Transverse colon (tissue), 4 donors: ENCODE results near the gene HSDL1. TPM values are rescaled to one million over a fixed set of nuclear protein-coding genes. Genes with fewer than 3 reads are reported as not detected.

Source experiments
- DNase-seq: peaks from one replicate; pipeline ENCODE4 v3.0.0-alpha.2; 2019
- H3K27ac ChIP-seq, 4 donors: fragments of 200-600 bp; sonication (generic); 2 replicates each; pipeline ENCODE4 v1.5.1; 2016 to 2018; ENCODE audit warnings: inconsistent platforms in 4 of 4
- H3K27me3 ChIP-seq: fragments of 200-600 bp; sonication (generic); 2 replicates; pipeline ENCODE4 v1.5.1; 2017; ENCODE audit warnings: inconsistent platforms
- H3K36me3 ChIP-seq, 4 donors: fragments of 200-600 bp; sonication (generic); 2 replicates each; pipeline ENCODE4 v1.5.1; 2017 to 2019; ENCODE audit warnings: inconsistent platforms in 4 of 4
- H3K4me1 ChIP-seq, 4 donors: fragments of 200-600 bp; sonication (generic); 2 replicates each; pipeline ENCODE4 v1.5.1; 2017 to 2020; ENCODE audit warnings: inconsistent platforms in 4 of 4
- H3K4me3 ChIP-seq, 4 donors: fragments of 200-600 bp; sonication (generic); 1 replicate in 1 of 4; 2 replicates in 3 of 4; pipeline versions ENCODE4 v1.5.1 to v1.6.1; 2017 to 2019; ENCODE audit warnings: inconsistent platforms in 4 of 4
- H3K9me3 ChIP-seq, 2 donors: fragments of 200-600 bp; sonication (generic); 2 replicates each; pipeline ENCODE4 v1.5.1; 2017 to 2019; ENCODE audit warnings: inconsistent platforms in 2 of 2
- CTCF ChIP-seq, 5 experiments: fragments of 200-600 bp in 3 of 5; fragments of 450-650 bp in 2 of 5; sonication (generic) in 3 of 5; IDR thresholded peaks; 1 replicate in 2 of 5; 2 replicates in 3 of 5; pipeline ENCODE4 v1.5.1; 2016 to 2017; ENCODE audit warnings: antibody characterized with exemption in 5 of 5, inconsistent platforms in 3 of 5, mild to moderate bottlenecking in 2 of 5, moderate library complexity in 1 of 5
- EP300 ChIP-seq: sonication (generic); formaldehyde crosslinking; IDR thresholded peaks from one replicate; pipeline ENCODE4 v1.6.1; 2017; ENCODE audit warnings: antibody characterized with exemption, low read depth
- POLR2A ChIP-seq: fragments of 450-650 bp; IDR thresholded peaks from one replicate; pipeline ENCODE4 v1.6.1; 2016; ENCODE audit warnings: antibody characterized with exemption, mild to moderate bottlenecking, moderate library complexity
- POLR2AphosphoS5 ChIP-seq, 3 donors: sonication (generic); formaldehyde crosslinking; IDR thresholded peaks; one replicate each; pipeline ENCODE4 v1.6.1; 2016; ENCODE audit warnings: antibody characterized with exemption in 3 of 3
- WGBS, 2 donors: methylation state at CpG; one replicate each; pipeline ENCODE4 v1.1.5; 2018; ENCODE audit warnings: low coverage in 1 of 2; 5-methylcytosine and 5-hydroxymethylcytosine counted together
- in situ Hi-C, 4 donors: fragments of 200-750 bp; cut with MboI; loops; one replicate each; pipeline versions ENCODE4 v1.15.0 to v1.15.1; 2017; ENCODE audit warnings: low sequenced_read_pairs in 3 of 4, low pct_ligation_motif_present in 1 of 4, low pct_unique_long_range_greater_than_20kb in 1 of 4
- intact Hi-C: fragments of 100-400 bp; cut with DNase I; formaldehyde crosslinking; loops from one replicate; pipeline ENCODE4 v1.15.1; 2023; ENCODE audit warnings: low total_unique reads
- total RNA-seq, 4 donors: library from RNA; depleted of rRNA; stranded (reverse); fragments of >200 nt; gene quantifications; one replicate each; pipeline ENCODE4 v1.1.0, GENCODE V29; 2016

HSDL1 gene
- total RNA-seq, 4 donors from 2014 or later, result 1.2 to 16.2 (median 8.7) TPM

GRCh38 chr16:84181144-84181915 lies 36.4 kb upstream of the HSDL1 start:
- H3K36me3 ChIP-seq, result peaks cover 0 to 5% (median 2%) of the 10 kb centered on the region in 4 donors
- H3K27me3 ChIP-seq, result no peaks in the 10 kb centered on the region
- TF ChIP-seq EP300, result no peak
- in situ Hi-C loops, result loop anchor here in 3 of 4 donors (10.0 to 25.0 kb wide), 3 partner anchors 87 to 369 kb away; partner anchors contain the start of genes HSBP1 (in 1 of the 3), NECAB2 (in 1 of the 3) and OSGIN1 (in 1 of the 3)
- H3K9me3 ChIP-seq, result no peaks in the 10 kb centered on the region
- 90 to 96% methylated on average over 4 to 37 of the region's 41 CpGs for WGBS, 2 donors
- intact Hi-C loops, result no loop called here
- no peak overlapping the region for H3K27ac ChIP-seq
- peaks cover 19 to 28% (median 22%) of the 10 kb centered on the region in 4 donors for H3K4me1 ChIP-seq
- H3K4me3 ChIP-seq, result no peak overlapping the region
- no peak for DNase-seq

DNA sequence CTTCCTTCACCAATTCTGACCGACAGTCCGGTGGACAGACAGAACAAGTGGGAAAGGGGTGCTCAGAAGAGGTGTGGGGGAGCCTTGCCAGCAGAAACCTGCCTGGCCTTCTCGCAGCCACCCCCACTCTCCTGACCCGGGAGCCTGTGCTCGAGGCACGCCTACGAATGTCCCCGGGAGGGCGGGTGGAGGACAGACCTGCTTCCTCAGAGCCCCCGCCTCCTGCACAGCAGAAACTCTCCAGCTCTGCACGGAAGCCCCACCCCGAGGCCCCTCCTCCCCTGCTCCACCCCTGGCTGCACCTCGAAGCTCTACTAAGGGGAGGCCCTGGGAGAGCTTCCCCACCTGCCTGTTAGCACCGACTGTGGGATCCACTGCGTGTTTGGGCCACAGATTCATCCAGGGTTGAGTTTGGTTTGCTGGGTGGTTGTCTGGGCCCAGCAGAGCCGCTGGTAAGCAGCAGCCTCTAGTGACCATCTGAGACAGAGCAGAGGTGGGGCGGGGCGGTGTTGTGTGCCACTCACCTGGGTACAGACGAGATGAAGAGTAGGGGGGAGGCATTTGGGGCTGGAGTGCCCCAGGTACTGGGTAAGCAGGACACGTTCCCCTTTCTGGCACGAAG lies 35.7 kb upstream of the HSDL1 start:
- TF ChIP-seq POLR2A (no peak), POLR2AphosphoS5 (IDR thresholded peaks at IDR 0.05) (no peak), EP300 (no peak), CTCF (IDR thresholded peaks at IDR 0.05) (no peak)
- Histone ChIP-seq H3K4me1 (peaks cover 15 to 28% (median 19%) of the 10 kb centered on the region in 4 donors), H3K36me3 (peaks cover 0 to 5% (median 2%) of the 10 kb centered on the region in 4 donors), H3K9me3 (no peaks in the 10 kb centered on the region), H3K4me3 (no peak overlapping the region), H3K27me3 (no peaks in the 10 kb centered on the region), H3K27ac (no peak overlapping the region)
- DNase-seq, result no peak
- intact Hi-C loops, result no loop called here
- in situ Hi-C loops, result loop anchor here in 3 of 4 donors (10.0 to 25.0 kb wide), 3 partner anchors 86 to 368 kb away; partner anchors contain the start of genes HSBP1 (in 1 of the 3), NECAB2 (in 1 of the 3) and OSGIN1 (in 1 of the 3)
- 81% methylated on average over 12 of the region's 21 CpGs; no CpG with 5 or more reads in 1 of the 2 donors for WGBS, 2 donors

- no peaks in the 10 kb centered on the region for H3K9me3 ChIP-seq
- DNase-seq, result no peak
- H3K4me3 ChIP-seq, result no peak overlapping the region
- peaks cover 14 to 29% (median 19%) of the 10 kb centered on the region in 4 donors for H3K4me1 ChIP-seq
- no peak overlapping the region for H3K27ac ChIP-seq
- H3K36me3 ChIP-seq, result peaks cover 0 to 5% (median 2%) of the 10 kb centered on the region in 4 donors
- H3K27me3 ChIP-seq, result no peaks in the 10 kb centered on the region
- 95% methylated on average over 25 of the region's 33 CpGs; no CpG with 5 or more reads in 1 of the 2 donors for WGBS, 2 donors
- TF ChIP-seq CTCF (IDR thresholded peaks at IDR 0.05) (no peak), POLR2AphosphoS5 (IDR thresholded peaks at IDR 0.05) (no peak), EP300 (no peak), POLR2A (no peak)
- intact Hi-C loops, result no loop called here
- in situ Hi-C loops, result loop anchor here (10.0 to 25.0 kb wide), 4 partner anchors 85 to 367 kb away; partner anchors contain the start of genes HSBP1 (in 1 of the 4), NECAB2 (in 1 of the 4) and OSGIN1 (in 1 of the 4)
Observed at GRCh38 chr16:84179612-84180320, 34.8 kb upstream of the HSDL1 start.

- intact Hi-C loops (no loop called here), in situ Hi-C loops (loop anchor here in 3 of 4 donors (10.0 to 25.0 kb wide), 3 partner anchors 94 to 367 kb away; partner anchors contain the start of genes HSBP1 (in 1 of the 3), NECAB2 (in 1 of the 3) and OSGIN1 (in 1 of the 3))
- no peak overlapping the region for H3K27ac ChIP-seq
Observed at GRCh38 chr16:84178892-84179611, 34.1 kb upstream of the HSDL1 start.

More at GRCh38 chr16:84178892-84179611, 34.1 kb upstream of the HSDL1 start:
- DNase-seq, result no peak
- Histone ChIP-seq H3K4me1 (peaks cover 14 to 29% (median 17%) of the 10 kb centered on the region in 4 donors), H3K9me3 (no peaks in the 10 kb centered on the region), H3K27me3 (no peaks in the 10 kb centered on the region), H3K36me3 (peaks cover 0 to 5% (median 2%) of the 10 kb centered on the region in 4 donors), H3K4me3 (no peak overlapping the region)
- 83% methylated on average over 28 of the region's 28 CpGs; no CpG with 5 or more reads in 1 of the 2 donors for WGBS, 2 donors
- TF ChIP-seq CTCF (IDR thresholded peaks at IDR 0.05) (no peak), POLR2AphosphoS5 (IDR thresholded peaks at IDR 0.05) (no peak), POLR2A (no peak), EP300 (no peak)
